B cell (primary cell): ENCODE data around the gene GGACT. TPM values are rescaled to one million over a fixed set of nuclear protein-coding genes. Genes with fewer than 3 reads are reported as not detected.

Source experiments
- ATAC-seq: fragments of 200-7000 bp; cut with Tn5 transposase; one replicate; pipeline ENCODE4 v1.10.0; 2021; ENCODE audit warnings: low read depth, mild to moderate bottlenecking, moderate number of reproducible peaks, moderate library complexity
- CTCF ChIA-PET: fragments of 350-600 bp; sonication (Branson Sonifier 250); formaldehyde crosslinking; loops from one replicate; lab custom pipeline; 2021; ENCODE audit warnings: antibody characterized with exemption, inconsistent platforms; lab: Charles Lee
- POLR2A ChIA-PET: fragments of 350-600 bp; sonication (Branson Sonifier 250); formaldehyde crosslinking; loops from one replicate; lab custom pipeline; 2021; ENCODE audit warnings: antibody characterized with exemption; lab: Charles Lee
- DNase-seq: peaks from one replicate; pipeline ENCODE4 v3.0.0; 2013
- H2AFZ ChIP-seq: 2 replicates; pipeline ENCODE4 v1.6.1; 2012; ENCODE audit warnings: mild to moderate bottlenecking, low read depth, low read length; ENCODE audit not compliant: insufficient read depth, poor library complexity, severe bottlenecking
- H3K27ac ChIP-seq, 2 donors: 1 replicate in 1 of 2; 2 replicates in 1 of 2; pipeline ENCODE4 v1.5.1; 2012 to 2013; ENCODE audit warnings: low read length in 2 of 2, mild to moderate bottlenecking in 2 of 2, moderate library complexity in 1 of 2
- H3K27me3 ChIP-seq, 4 experiments: fragments of 200-600 bp in 1 of 4; sonication (generic) in 1 of 4; replicated peaks in 1 of 4; 1 replicate in 2 of 4; 2 replicates in 2 of 4; pipeline versions ENCODE4 v1.6.1 to v1.7.0; 2013 to 2016; ENCODE audit warnings: low read length in 3 of 4, mild to moderate bottlenecking in 2 of 4, mixed read lengths in 1 of 4, moderate library complexity in 1 of 4; ENCODE audit not compliant: insufficient read depth in 4 of 4, control insufficient read depth in 3 of 4; ENCODE audit errors: control extremely low read depth in 1 of 4
- H3K36me3 ChIP-seq, 2 experiments: replicated peaks in 1 of 2; 1 replicate in 1 of 2; 2 replicates in 1 of 2; pipeline versions ENCODE4 v1.6.1 to v1.7.1; 2013; ENCODE audit warnings: low read length in 1 of 2; ENCODE audit not compliant: insufficient read depth in 2 of 2, control insufficient read depth in 1 of 2; ENCODE audit errors: control extremely low read depth in 1 of 2, extremely low read depth in 1 of 2
- H3K4me1 ChIP-seq, 2 donors: fragments of 200-600 bp in 1 of 2; sonication (generic) in 1 of 2; 1 replicate in 1 of 2; 2 replicates in 1 of 2; pipeline versions ENCODE4 v1.5.1 to v1.6.1; 2013 to 2017; ENCODE audit warnings: low read length in 2 of 2; ENCODE audit not compliant: control insufficient read depth in 2 of 2, insufficient read depth in 2 of 2
- H3K4me2 ChIP-seq: replicated peaks from 2 replicates; pipeline ENCODE3; 2012; ENCODE audit warnings: mild to moderate bottlenecking, low read depth, low read length; ENCODE audit not compliant: poor library complexity, severe bottlenecking
- H3K4me3 ChIP-seq, 5 experiments: fragments of 200-600 bp in 1 of 5; sonication (generic) in 1 of 5; 1 replicate in 3 of 5; 2 replicates in 2 of 5; pipeline versions ENCODE4 v1.5.1 to v1.7.0; 2011 to 2016; ENCODE audit warnings: low read length in 4 of 5, mild to moderate bottlenecking in 4 of 5, low read depth in 2 of 5, control low read depth in 1 of 5, moderate library complexity in 1 of 5; ENCODE audit not compliant: insufficient read depth in 1 of 5; ENCODE audit errors: control extremely low read depth in 1 of 5, extremely low read depth in 1 of 5
- H3K79me2 ChIP-seq: fragments of 200-600 bp; sonication (generic); one replicate; pipeline ENCODE4 v1.6.0; 2016; ENCODE audit warnings: low read length; ENCODE audit not compliant: control insufficient read depth, insufficient read depth
- H3K9ac ChIP-seq: fragments of 200-600 bp; sonication (generic); 2 replicates; pipeline ENCODE4 v1.6.1; 2017; ENCODE audit warnings: mild to moderate bottlenecking, low read length, moderate library complexity
- H3K9me3 ChIP-seq, 3 donors: one replicate each; pipeline versions ENCODE4 v1.6.1 to v1.7.1; 2013; ENCODE audit warnings: low read length in 2 of 3; ENCODE audit not compliant: control insufficient read depth in 2 of 3, insufficient read depth in 1 of 3; ENCODE audit errors: control extremely low read depth in 1 of 3
- H4K20me1 ChIP-seq: 2 replicates; pipeline ENCODE4 v1.6.0; 2012; ENCODE audit warnings: mild to moderate bottlenecking, low read length; ENCODE audit not compliant: insufficient read depth, control insufficient read depth, poor library complexity, severe bottlenecking
- H3K27ac Mint-ChIP-seq: one replicate; pipeline ENCODE4 v1.8.0; 2021; ENCODE audit warnings: mixed read lengths
- H3K27me3 Mint-ChIP-seq: one replicate; pipeline ENCODE4 v1.8.0; 2021; ENCODE audit warnings: mixed read lengths
- H3K4me1 Mint-ChIP-seq: one replicate; pipeline ENCODE4 v1.8.0; 2021; ENCODE audit warnings: mixed read lengths
- H3K4me3 Mint-ChIP-seq: one replicate; pipeline ENCODE4 v1.8.0; 2021; ENCODE audit warnings: mixed read lengths
- H3K9me3 Mint-ChIP-seq: one replicate; pipeline ENCODE4 v1.8.0; 2022; ENCODE audit warnings: mixed read lengths; ENCODE audit not compliant: insufficient read depth
- CTCF ChIP-seq: fragments of 200-600 bp; IDR thresholded peaks from one replicate; pipeline ENCODE4 v1.8.0; 2022; ENCODE audit warnings: antibody characterized with exemption, mild to moderate bottlenecking
- EZH2 ChIP-seq: IDR thresholded peaks from 2 replicates; pipeline ENCODE4 v1.6.1; 2012; ENCODE audit warnings: borderline replicate concordance, low read depth, mild to moderate bottlenecking, moderate library complexity, low read length; ENCODE audit not compliant: insufficient read depth, poor library complexity, severe bottlenecking
- WGBS: methylation state at CpG from one replicate; pipeline ENCODE4 v1.1.5; 2013; ENCODE audit warnings: missing lambda C conversion rate; ENCODE audit not compliant: insufficient coverage; 5-methylcytosine and 5-hydroxymethylcytosine counted together
- intact Hi-C: fragments of 100-400 bp; cut with micrococcal nuclease; formaldehyde crosslinking; loops from one replicate; pipeline ENCODE4 v1.10.0; 2022
- polyA plus RNA-seq: library from polyadenylated mRNA; depleted of rRNA; stranded (reverse); fragments of >200 nt; gene quantifications from 2 replicates; pipeline ENCODE4 v1.2.3, GENCODE V29; 2012
- total RNA-seq, 2 donors: library from RNA; stranded (reverse); fragments of 120-200 nt in 1 of 2; gene quantifications; 1 replicate in 1 of 2; 2 replicates in 1 of 2; pipeline versions ENCODE4 v1.2.3 to v1.2.4, GENCODE V29; 2013 to 2022

The GGACT gene
- total and polyA plus RNA-seq, 2 donors (not counting 1 experiment from before 2014, with no cell fraction given) = 3.2 to 3.5 TPM

DNA sequence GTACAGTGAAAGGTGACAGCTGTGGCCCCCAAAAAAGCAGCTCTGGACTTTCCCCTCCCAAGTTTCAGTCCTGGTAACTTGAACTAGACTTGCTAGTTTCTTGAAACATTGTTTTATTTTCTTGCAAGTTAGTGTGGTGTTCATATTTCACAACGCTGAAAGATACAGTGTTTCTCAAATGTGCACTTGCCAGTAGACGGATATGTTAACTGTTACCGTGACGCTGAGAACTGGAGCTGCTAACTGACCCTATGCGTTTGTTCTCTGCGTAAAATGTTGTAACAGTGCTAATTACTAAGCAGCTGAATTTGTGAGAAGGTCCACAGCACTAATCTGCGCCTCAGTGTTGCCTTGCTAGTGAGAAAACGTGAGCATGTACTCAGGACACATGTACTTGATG, 79.6 kb downstream of the GGACT start:
- intact Hi-C loops = no loop called here
- Histone ChIP-seq H3K27ac (no peak overlapping the region), H4K20me1 (no peaks in the 10 kb centered on the region), H3K9ac (no peak overlapping the region), H3K4me1 (peaks cover 0 to 3% of the 10 kb centered on the region in 2 donors), H3K9me3 (no peaks in the 10 kb centered on the region), H3K4me3 (no peak overlapping the region), H3K27me3 (no peaks in the 10 kb centered on the region), H3K4me2 (no peak overlapping the region), H2AFZ (no peak overlapping the region), H3K36me3 (no peaks in the 10 kb centered on the region), H3K79me2 (no peaks in the 10 kb centered on the region)
- 97% methylated on average over 8 of the region's 8 CpGs for whole genome bisulfite sequencing
- POLR2A ChIA-PET = no interaction called here
- no peak for DNase-seq
- Mint-ChIP-seq H3K4me3 (no peak overlapping the region), H3K9me3 (no peaks in the 10 kb centered on the region), H3K27ac (no peak overlapping the region), H3K4me1 (peaks cover 12% of the 10 kb centered on the region), H3K27me3 (peaks cover 4% of the 10 kb centered on the region)
- no peak for ATAC-seq
- TF ChIP-seq CTCF (no peak), EZH2 (no peak)
- CTCF ChIA-PET = interaction anchor here (1.7 kb wide), 1 partner anchor 853 kb away, joined by 3 read pairs; no protein-coding TSS in a partner anchor

DNA sequence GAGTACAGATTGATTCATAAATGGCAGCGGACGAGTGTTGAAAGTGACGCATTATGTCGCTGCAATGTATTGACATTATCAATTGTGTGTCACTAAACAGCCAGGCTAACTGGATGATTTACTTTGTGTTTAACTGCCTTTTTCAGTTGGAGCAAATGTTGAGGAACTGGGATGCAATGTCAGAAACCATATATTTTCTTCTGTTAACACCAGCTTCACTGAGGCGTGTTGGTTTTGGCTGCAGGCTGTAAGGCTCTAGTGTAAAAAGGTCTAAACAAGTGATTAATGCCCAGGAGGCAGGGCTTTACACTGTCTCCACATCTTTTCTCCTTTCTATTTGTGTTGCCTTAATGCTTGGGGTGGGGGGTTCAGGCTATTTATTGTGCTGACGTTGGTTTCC, 80.1 kb downstream of the GGACT start:
- Histone ChIP-seq H3K9me3 (no peaks in the 10 kb centered on the region), H2AFZ (no peak overlapping the region), H3K27ac (no peak overlapping the region), H4K20me1 (no peaks in the 10 kb centered on the region), H3K27me3 (no peaks in the 10 kb centered on the region), H3K36me3 (no peaks in the 10 kb centered on the region), H3K4me1 (peaks cover 0 to 3% of the 10 kb centered on the region in 2 donors), H3K79me2 (no peaks in the 10 kb centered on the region), H3K9ac (no peak overlapping the region), H3K4me2 (no peak overlapping the region), H3K4me3 (no peak overlapping the region)
- H3K4me3 Mint-ChIP-seq = no peak overlapping the region
- DNase-seq (no peak), ATAC-seq (no peak)
- peaks cover 4% of the 10 kb centered on the region for H3K27me3 Mint-ChIP-seq
- WGBS = 97% methylated on average over 4 of the region's 6 CpGs
- intact Hi-C loops = no loop called here
- no peak for TF ChIP-seq CTCF
- no peak for TF ChIP-seq EZH2
- H3K4me1 Mint-ChIP-seq = peaks cover 12% of the 10 kb centered on the region
- ChIA-PET CTCF (interaction anchor here (1.7 kb wide), 1 partner anchor 852 kb away, joined by 3 read pairs; no protein-coding TSS in a partner anchor), POLR2A (no interaction called here)
- no peaks in the 10 kb centered on the region for H3K9me3 Mint-ChIP-seq
- no peak overlapping the region for H3K27ac Mint-ChIP-seq
